K562 (cell line): ENCODE measurements around the gene NECAB3. TPM values are rescaled to one million over a fixed set of nuclear protein-coding genes. Genes with fewer than 3 reads are reported as not detected.

Source experiments
- ATAC-seq: fragments of 200-7000 bp; cut with Tn5 transposase; 3 replicates; pipeline ENCODE4 v1.9.1; 2020; ENCODE audit warnings: moderate library complexity
- BruUV-seq: library from RNA; stranded (reverse); fragments of 400-500 nt; replicated peaks from 2 replicates; lab custom pipeline; 2021; lab: Mats Ljungman, UMichigan
- CTCF ChIA-PET: fragments of 300-600 bp; formaldehyde crosslinking; extraction: SDS; loops from one replicate; lab custom pipeline; 2021; ENCODE audit warnings: low intra/inter-chr PET ratio; lab: Yijun Ruan, JAX
- POLR2A ChIA-PET: fragments of 300-600, 350-650 bp; sonication (Branson Sonifier 250); formaldehyde crosslinking; extraction: SDS; loops from one replicate; lab custom pipeline; 2021; ENCODE audit warnings: antibody characterized with exemption, inconsistent platforms; lab: Yijun Ruan, JAX
- DNase-seq, 4 experiments: peaks; one replicate each; pipeline versions ENCODE4 v3.0.0 to v3.0.0-alpha.2; 2011 to 2018; ENCODE audit warnings: low spot score in 3 of 4, mixed read lengths in 3 of 4; ENCODE audit errors: extremely low read depth in 1 of 4
- FAIRE-seq: peaks from 2 replicates; lab custom pipeline; 2011; peaks lifted over from hg19 to GRCh38; lab: Jason Lieb, UNC
- H2AFZ ChIP-seq: 2 replicates; pipeline ENCODE4 v1.6.0; 2011; ENCODE audit warnings: low read depth, low read length, control low read depth, inconsistent platforms
- H3K27ac ChIP-seq: fragments of 200-600 bp; 3 replicates; pipeline ENCODE4 v1.8.0; 2011; ENCODE audit warnings: low read depth, mild to moderate bottlenecking, control low read depth, inconsistent platforms, low read length, moderate library complexity, mixed read lengths; ENCODE audit errors: extremely low read depth
- H3K27me3 ChIP-seq, 2 experiments: fragments of 300-600 bp in 1 of 2; 2 replicates in 1 of 2; 3 replicates in 1 of 2; pipeline versions ENCODE4 v1.6.0 to v1.8.0; 2011; ENCODE audit warnings: inconsistent platforms in 2 of 2, low read length in 2 of 2, mild to moderate bottlenecking in 1 of 2, mixed read lengths in 1 of 2, moderate library complexity in 1 of 2; ENCODE audit not compliant: control insufficient read depth in 2 of 2, insufficient read depth in 2 of 2
- H3K36me3 ChIP-seq: fragments of 300-600 bp; 3 replicates; pipeline ENCODE4 v1.8.0; 2011; ENCODE audit warnings: mild to moderate bottlenecking, low read length, inconsistent platforms; ENCODE audit not compliant: control insufficient read depth, insufficient read depth
- H3K4me1 ChIP-seq, 2 experiments: fragments of 200-600 bp in 1 of 2; replicated peaks in 1 of 2; 2 replicates in 1 of 2; 3 replicates in 1 of 2; pipeline versions ENCODE4 v1.5.1 to v1.8.0; 2011; ENCODE audit warnings: inconsistent platforms in 2 of 2, low read length in 2 of 2, mild to moderate bottlenecking in 1 of 2, mixed read lengths in 1 of 2, moderate library complexity in 1 of 2; ENCODE audit not compliant: control insufficient read depth in 2 of 2, insufficient read depth in 2 of 2
- H3K4me2 ChIP-seq: 2 replicates; pipeline ENCODE4 v1.6.1; 2011; ENCODE audit warnings: low read length, control low read depth, inconsistent platforms, mixed read lengths; ENCODE audit not compliant: insufficient read depth
- H3K4me3 ChIP-seq: fragments of 200-600 bp; sonication (generic), shearing (Covaris generic); 2 replicates; pipeline ENCODE4 v1.5.1; 2016; ENCODE audit warnings: control low read depth, inconsistent platforms
- H3K79me2 ChIP-seq: fragments of 200-600 bp; 3 replicates; pipeline ENCODE4 v1.8.0; 2011; ENCODE audit warnings: low read length, inconsistent platforms; ENCODE audit not compliant: control insufficient read depth, insufficient read depth
- H3K9ac ChIP-seq, 2 experiments: 2 replicates each; pipeline versions ENCODE4 v1.6.0 to v1.6.1; 2011; ENCODE audit warnings: low read depth in 2 of 2, low read length in 2 of 2, control low read depth in 1 of 2, inconsistent platforms in 1 of 2, mild to moderate bottlenecking in 1 of 2, mixed read lengths in 1 of 2; ENCODE audit not compliant: insufficient read depth in 1 of 2
- H3K9me1 ChIP-seq: one replicate; pipeline ENCODE4 v1.6.0; 2011; ENCODE audit warnings: inconsistent platforms, mild to moderate bottlenecking, low read length, moderate library complexity; ENCODE audit not compliant: control insufficient read depth, insufficient read depth
- H3K9me3 ChIP-seq: replicated peaks from 2 replicates; pipeline ENCODE4 v1.5.1; 2011; ENCODE audit warnings: low read depth, low read length, inconsistent platforms; ENCODE audit not compliant: control insufficient read depth, insufficient read depth
- H4K20me1 ChIP-seq: replicated peaks from 2 replicates; pipeline ENCODE4 v1.6.1; 2011; ENCODE audit warnings: low read length, inconsistent platforms, mixed read lengths; ENCODE audit not compliant: control insufficient read depth, insufficient read depth
- BMI1 ChIP-seq: fragments of 150-350 bp; IDR thresholded peaks from 2 replicates; pipeline ENCODE4 v1.6.1; 2014; ENCODE audit warnings: low read length
- CHD1 ChIP-seq: fragments of 200-600 bp; sonication (generic); IDR thresholded peaks from one replicate; pipeline ENCODE4 v1.6.1; 2012; ENCODE audit warnings: mild to moderate bottlenecking, moderate library complexity, low read length, inconsistent platforms
- EZH2 ChIP-seq: IDR thresholded peaks from 2 replicates; pipeline ENCODE4 v1.6.1; 2012; ENCODE audit warnings: low read depth, mild to moderate bottlenecking, inconsistent platforms, low read length, borderline replicate concordance
- GATAD2B ChIP-seq: fragments of 450-650 bp; IDR thresholded peaks from 2 replicates; pipeline ENCODE4 v1.6.1; 2017; ENCODE audit warnings: mild to moderate bottlenecking, borderline replicate concordance
- HDAC3 ChIP-seq: fragments of 450-650 bp; IDR thresholded peaks from 2 replicates; pipeline ENCODE4 v1.6.1; 2018; ENCODE audit warnings: borderline replicate concordance, mild to moderate bottlenecking, moderate library complexity; ENCODE audit not compliant: partially characterized antibody
- JUN ChIP-seq, 2 experiments: sonication (generic) in 1 of 2; formaldehyde crosslinking in 1 of 2; IDR thresholded peaks; 2 replicates each; pipeline versions ENCODE4 v1.6.1 to v1.8.0; 2012 to 2022; ENCODE audit warnings: borderline replicate concordance in 2 of 2, mild to moderate bottlenecking in 2 of 2, improper control_type of control experiment in 1 of 2, low read depth in 1 of 2, low read length in 1 of 2, missing genetic modification reagents in 1 of 2
- KDM2B ChIP-seq: fragments of 250-450 bp; sonication (Bioruptor Pico); IDR thresholded peaks from 2 replicates; pipeline ENCODE4 v1.8.0; 2021; ENCODE audit warnings: mild to moderate bottlenecking, moderate library complexity
- LCOR ChIP-seq: sonication (generic); formaldehyde crosslinking; IDR thresholded peaks from 2 replicates; pipeline ENCODE4 v1.8.0; 2022; ENCODE audit warnings: mild to moderate bottlenecking, missing genetic modification reagents
- NFE2 ChIP-seq: IDR thresholded peaks from 2 replicates; pipeline ENCODE4 v1.6.1; 2014; ENCODE audit warnings: antibody characterized with exemption, low read depth
- NR2F6 ChIP-seq: fragments of 450-650 bp; formaldehyde crosslinking; IDR thresholded peaks from 2 replicates; pipeline ENCODE4 v1.4.0; 2020; ENCODE audit warnings: mild to moderate bottlenecking
- POLR3G ChIP-seq: IDR thresholded peaks from 2 replicates; pipeline ENCODE4 v1.6.1; 2011; ENCODE audit not compliant: insufficient read length, insufficient replicate concordance; ENCODE audit errors: extremely low read depth
- PURB ChIP-seq: sonication (generic); formaldehyde crosslinking; IDR thresholded peaks from 2 replicates; pipeline ENCODE4 v1.9.0; 2021; ENCODE audit warnings: low read depth, mild to moderate bottlenecking, missing genetic modification reagents
- RBFOX2 ChIP-seq: fragments of 200-400 bp; formaldehyde crosslinking; IDR thresholded peaks from 2 replicates; pipeline ENCODE4 v1.6.1; 2017; ENCODE audit warnings: low read depth, mild to moderate bottlenecking, low read length, moderate library complexity
- SIN3A ChIP-seq, 2 experiments: fragments of 150-350 bp in 1 of 2; IDR thresholded peaks; 2 replicates each; pipeline ENCODE4 v1.6.1; 2011 to 2016; ENCODE audit warnings: borderline replicate concordance in 2 of 2, low read depth in 2 of 2, low read length in 2 of 2, mild to moderate bottlenecking in 2 of 2, moderate library complexity in 2 of 2; ENCODE audit not compliant: control insufficient read depth in 1 of 2
- SMARCC2 ChIP-seq: fragments of 450-650 bp; IDR thresholded peaks from 2 replicates; pipeline ENCODE4 v1.6.1; 2017; ENCODE audit warnings: antibody characterized with exemption, moderate library complexity, mild to moderate bottlenecking, low read depth
- ZBTB17 ChIP-seq: fragments of 450-650 bp; formaldehyde crosslinking; IDR thresholded peaks from 2 replicates; pipeline ENCODE4 v1.4.0; 2020; ENCODE audit warnings: mild to moderate bottlenecking
- ZNF431 ChIP-seq: sonication (generic); formaldehyde crosslinking; IDR thresholded peaks from 2 replicates; pipeline ENCODE4 v1.8.0; 2022; ENCODE audit warnings: mild to moderate bottlenecking, missing genetic modification reagents
- ZNF583 ChIP-seq: fragments of 250-450 bp; sonication (Bioruptor Pico); IDR thresholded peaks from 2 replicates; pipeline ENCODE4 v1.4.0; 2020
- WGBS: fragments of 100-300 bp; shearing (Covaris generic); methylation state at CpG from one replicate; pipeline ENCODE4 v1.1.6; 2016; ENCODE audit warnings: low coverage, mixed read lengths; ENCODE audit not compliant: insufficient coverage; ENCODE audit errors: missing lambda C conversion rate; 5-methylcytosine and 5-hydroxymethylcytosine counted together
- in situ Hi-C: fragments of 300-500 bp; cut with MboI; formaldehyde crosslinking; loops from 4 replicates; pipeline ENCODE4 v1.15.0; 2018; ENCODE audit warnings: inconsistent platforms, mixed read lengths
- intact Hi-C: fragments of 100-400 bp; cut with micrococcal nuclease; formaldehyde crosslinking; loops from 2 replicates; pipeline ENCODE4 v1.14.2; 2022
- polyA plus RNA-seq, 8 experiments: library from polyadenylated mRNA; depleted of rRNA in 4 of 8; stranded (reverse) in 5 of 8; unstranded in 3 of 8; fragments of >200 nt; fragmentation: Nextera tagmentation in 2 of 8; fragmentation: Illumina TruSeq in 1 of 8; extraction: Ambion mirVana in 2 of 8; extraction: Trizol in 1 of 8; gene quantifications; 2 replicates each; pipeline versions ENCODE4 v1.2.1 to v1.2.3, GENCODE V29; 2011 to 2014; ENCODE audit warnings: inconsistent platforms in 1 of 8, missing spikeins in 1 of 8
- total RNA-seq, 7 experiments: library from RNA; depleted of rRNA in 6 of 7; stranded (reverse); fragments of >200 nt in 6 of 7; fragmentation: Illumina TruSeq in 2 of 7; extraction: Trizol in 2 of 7; gene quantifications; 2 replicates each; pipeline versions ENCODE4 v1.2.1 to v1.2.3, GENCODE V29; 2011 to 2021; ENCODE audit warnings: low replicate concordance in 1 of 7
- TF ChIP-seq, protein P1 (sequence below): sonication (generic); formaldehyde crosslinking; IDR thresholded peaks from 2 replicates; pipeline ENCODE4 v1.8.0; 2022; ENCODE audit warnings: missing genetic modification reagents, mild to moderate bottlenecking, moderate library complexity, borderline replicate concordance

NECAB3 gene
- total and polyA plus RNA-seq, 9 of the 15 experiments (the other 6 are each of a cell fraction or from before 2014, with no cell fraction given) = 0.94 to 63.3 (median 31.5) TPM

DNA sequence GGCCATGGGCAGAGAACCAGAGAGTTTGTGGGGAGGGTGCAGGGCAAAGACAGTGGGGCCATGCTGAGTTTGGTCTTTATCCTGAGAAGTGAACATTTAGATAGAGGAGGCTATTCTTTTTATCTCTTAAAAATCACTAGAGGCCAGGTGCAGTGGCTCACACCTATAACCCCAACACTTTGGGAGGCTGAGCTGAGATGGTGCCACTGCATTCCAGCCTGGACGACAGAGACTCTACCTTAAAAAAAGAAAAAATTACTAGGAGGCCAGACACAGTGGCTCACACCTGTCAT is 37.2 kb upstream of the NECAB3 start:
- intact Hi-C loops (no loop called here), in situ Hi-C loops (no loop called here)
- Histone ChIP-seq H3K9me3 (no peaks in the 10 kb centered on the region), H3K4me2 (no peak overlapping the region), H3K9me1 (no peaks in the 10 kb centered on the region), H2AFZ (no peak overlapping the region), H3K27ac (no peak overlapping the region), H3K27me3 (no peaks in the 10 kb centered on the region), H3K79me2 (no peaks in the 10 kb centered on the region), H3K4me3 (no peak overlapping the region), H3K36me3 (peaks cover 30% of the 10 kb centered on the region; the same call in 2 of the 3 replicates), H4K20me1 (no peaks in the 10 kb centered on the region), H3K4me1 (peaks cover 19 to 27% of the 10 kb centered on the region in 2 experiments), H3K9ac (peak overlapping the region in 1 of 2 experiments; percentile 85; a peak in 2 of 4 replicates)
- 54% methylated on average over 1 of the region's 1 CpG for WGBS
- FAIRE-seq (no peak), DNase-seq (no peak), ATAC-seq (no peak)
- POLR2A ChIA-PET = interaction anchor here (1.1 to 1.2 kb wide), 2 partner anchors 8 to 10 kb away, joined by 4 to 5 read pairs; partner anchors contain the start of gene PXMP4
- TF ChIP-seq SMARCC2 (no peak), ZNF431 (CRISPR knock-in tag) (no peak), SIN3A (IDR thresholded peaks at IDR 0.05; ENCODE audit: borderline replicate concordance in 2 of 2, control insufficient read depth in 1 of 2, low read depth in 2 of 2, low read length in 2 of 2) (no peak), LCOR (CRISPR knock-in tag) (no peak), POLR3G (no peak), EZH2 (no peak), RBFOX2 (no peak), KDM2B (CRISPR knock-in tag) (no peak), GATAD2B (no peak), ZNF583 (CRISPR knock-in tag) (no peak), PURB (CRISPR knock-in tag) (no peak), BMI1 (no peak), NFE2 (no peak), NR2F6 (CRISPR knock-in tag) (no peak), HDAC3 (no peak), JUN (IDR thresholded peaks at IDR 0.05; ENCODE audit: borderline replicate concordance, low read depth, low read length) (no peak), JUN (CRISPR knock-in tag; IDR thresholded peaks at IDR 0.05; ENCODE audit: borderline replicate concordance) (no peak), ZBTB17 (CRISPR knock-in tag) (no peak), CHD1 (no peak)
- TF ChIP-seq, protein P1, sequence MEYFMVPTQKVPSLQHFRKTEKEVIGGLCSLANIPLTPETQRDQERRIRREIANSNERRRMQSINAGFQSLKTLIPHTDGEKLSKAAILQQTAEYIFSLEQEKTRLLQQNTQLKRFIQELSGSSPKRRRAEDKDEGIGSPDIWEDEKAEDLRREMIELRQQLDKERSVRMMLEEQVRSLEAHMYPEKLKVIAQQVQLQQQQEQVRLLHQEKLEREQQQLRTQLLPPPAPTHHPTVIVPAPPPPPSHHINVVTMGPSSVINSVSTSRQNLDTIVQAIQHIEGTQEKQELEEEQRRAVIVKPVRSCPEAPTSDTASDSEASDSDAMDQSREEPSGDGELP = no peak
- no TSS peak for BruUV-seq
- CTCF ChIA-PET = no interaction called here
